RPMI7951 (cell line): ENCODE results near the gene PIEZO1. TPM values are rescaled to one million over a fixed set of nuclear protein-coding genes. Genes with fewer than 3 reads are reported as not detected.

ENCODE experiments used
- DNase-seq: peaks from one replicate; pipeline ENCODE4 v3.0.0-alpha.2; 2012; ENCODE audit warnings: low read depth
- total RNA-seq: library from RNA; depleted of rRNA; stranded (reverse); fragments of >200 nt; shearing (Covaris generic); gene quantifications from 2 replicates; pipeline ENCODE4 v1.2.3, GENCODE V29; 2014

Gene PIEZO1
- total RNA-seq, 1 experiment from 2014 or later: 76.4 TPM

DNA sequence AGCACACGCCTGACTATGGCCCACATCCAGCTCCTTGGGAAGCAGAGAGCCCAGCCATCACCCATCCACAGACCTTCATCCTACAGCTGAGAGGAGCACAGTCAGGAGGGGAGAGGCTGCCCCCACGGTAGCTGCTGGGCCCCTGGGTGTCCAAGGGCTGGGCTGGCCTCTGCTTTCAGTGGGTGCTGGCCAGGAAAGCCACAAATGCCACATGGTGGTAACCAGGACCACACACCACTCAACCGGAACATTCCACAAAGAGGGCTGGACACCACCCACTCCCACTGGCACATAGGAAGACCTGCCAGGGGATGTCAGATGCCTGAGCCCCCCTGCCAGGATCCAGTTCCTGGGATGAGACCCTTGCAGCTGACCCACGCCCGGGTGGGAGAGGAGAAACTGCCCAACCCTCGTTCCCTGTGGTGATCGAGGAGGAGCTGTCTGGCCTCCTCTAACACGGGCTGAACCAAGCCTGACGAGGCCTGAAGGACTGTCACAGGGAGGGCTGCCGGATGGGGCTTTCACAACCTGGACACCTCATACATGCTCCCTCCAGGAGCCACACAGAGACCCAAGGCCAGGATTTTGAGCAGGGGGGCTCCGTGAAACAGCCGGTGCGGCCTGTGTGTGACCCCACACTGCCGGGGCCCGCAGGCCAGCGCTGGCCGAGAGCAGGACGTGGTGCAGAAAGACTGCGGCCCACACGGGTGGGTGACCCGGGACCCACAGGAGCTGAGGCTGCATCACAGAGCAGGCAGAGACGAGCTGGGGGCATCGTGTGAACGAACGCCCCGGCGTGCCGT is 30.7 kb downstream of the PIEZO1 start:
- DNase-seq: no peak

DNA sequence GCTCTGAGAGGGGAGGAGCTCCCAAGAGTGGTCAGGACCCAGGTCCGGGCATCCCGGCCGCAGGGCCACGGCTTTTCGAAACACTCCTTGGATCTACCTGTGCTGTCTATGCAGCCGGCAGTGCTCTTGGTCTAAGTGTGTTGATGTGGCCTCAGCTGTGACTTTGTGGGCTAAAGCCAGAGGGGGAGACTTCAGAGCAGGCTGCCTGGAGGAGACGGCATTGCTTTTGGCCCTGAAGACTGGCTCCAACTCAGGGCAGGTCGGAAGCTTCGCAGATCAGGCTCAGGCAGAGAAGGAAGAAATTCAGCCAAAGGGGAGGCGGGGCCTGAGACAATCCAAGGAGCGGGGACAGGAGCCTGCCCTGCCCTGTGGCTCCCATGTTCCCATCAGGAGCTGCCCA is 31.4 kb downstream of the PIEZO1 start:
- no peak for DNase-seq

DNA sequence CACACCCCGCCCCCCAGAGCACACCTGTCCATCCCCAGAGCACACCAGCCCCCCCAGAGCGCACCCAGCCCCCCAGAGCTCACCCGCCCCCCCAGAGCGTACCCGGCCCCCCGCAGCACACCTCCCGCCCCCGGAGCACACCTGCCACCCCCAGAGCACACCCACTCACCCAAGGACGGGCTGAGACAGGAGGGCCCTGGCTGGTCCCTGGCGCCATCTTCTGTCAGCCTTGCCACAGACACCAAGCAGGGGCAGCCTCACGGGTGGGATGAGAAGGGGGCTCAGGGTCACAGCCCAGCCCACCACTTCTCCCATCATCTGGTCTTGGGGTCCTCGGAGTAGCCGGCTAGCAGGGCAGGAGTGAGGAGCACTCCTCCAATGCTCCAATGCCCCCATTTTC is 31.8 kb downstream of the PIEZO1 start:
- no peak for DNase-seq

DNA sequence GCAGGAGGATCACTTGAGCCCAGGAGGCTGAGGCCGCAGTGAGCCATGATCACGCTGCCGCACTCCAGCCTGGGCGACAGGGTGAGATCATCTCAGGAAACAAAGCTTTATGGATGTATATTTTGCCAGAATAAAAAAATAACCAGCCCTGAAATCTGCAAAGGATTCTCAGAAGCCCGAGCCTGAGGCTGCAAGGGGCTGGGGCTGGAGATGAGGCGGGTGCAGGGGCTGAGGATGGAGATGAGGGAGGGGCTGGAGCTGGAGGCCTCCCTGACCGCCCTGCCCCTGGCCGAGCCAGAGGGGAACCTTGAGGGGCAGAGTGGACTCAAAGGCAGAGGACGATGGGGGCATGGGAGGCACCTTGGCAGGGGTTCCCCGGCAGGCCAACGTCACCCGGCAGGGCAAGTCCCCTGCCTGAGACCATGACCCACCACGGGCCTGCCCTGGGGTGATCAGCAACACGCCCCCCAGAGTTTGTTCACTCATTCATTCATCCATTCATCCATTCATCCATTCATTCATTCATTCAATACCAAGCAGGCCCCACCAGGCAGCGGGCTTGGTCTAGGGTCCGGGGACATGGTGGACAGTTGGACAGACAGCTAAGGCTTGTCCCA is 32.5 kb downstream of the PIEZO1 start:
- DNase-seq: no peak

DNA sequence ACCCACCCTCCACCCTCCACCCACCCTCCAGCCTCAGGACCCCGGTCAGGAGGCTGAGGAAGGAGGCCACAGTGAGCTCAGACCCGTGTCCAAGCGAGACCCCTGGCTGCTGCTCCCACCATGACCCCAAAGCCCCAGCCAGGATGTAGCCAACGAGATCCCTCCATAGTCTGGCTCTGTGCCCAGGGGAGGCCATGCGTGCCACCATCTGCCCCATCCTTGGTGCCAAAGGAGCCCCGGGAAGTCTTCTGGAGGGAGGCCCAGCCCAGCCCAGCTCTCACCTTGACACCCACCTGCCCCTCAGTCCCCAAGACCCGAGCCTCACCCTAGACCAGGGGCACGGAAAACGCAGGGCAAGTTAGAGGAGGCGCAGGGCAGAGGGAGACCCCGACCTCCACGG is 34.2 kb downstream of the PIEZO1 start:
- DNase-seq: no peak

DNA sequence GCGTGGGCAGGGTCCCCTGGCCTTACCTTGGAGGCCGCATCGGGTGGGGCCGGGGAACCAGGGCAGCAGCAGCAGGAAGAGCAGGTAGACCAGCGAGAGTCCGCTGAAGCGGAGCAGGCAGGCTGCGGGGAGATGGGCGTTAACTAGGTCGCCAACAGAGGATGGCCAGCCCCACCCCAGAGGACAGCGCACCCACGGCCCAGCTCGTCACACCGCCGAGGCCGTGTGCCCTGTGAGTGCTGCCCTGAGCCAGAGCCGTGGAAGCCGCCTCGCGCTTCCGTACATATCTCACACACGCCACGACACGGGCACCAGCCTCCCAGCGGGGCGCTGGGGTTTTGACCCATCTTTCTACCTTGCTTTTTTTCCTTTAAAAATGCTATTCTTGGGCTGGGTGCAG is 35.7 kb downstream of the PIEZO1 start:
- no peak for DNase-seq

DNA sequence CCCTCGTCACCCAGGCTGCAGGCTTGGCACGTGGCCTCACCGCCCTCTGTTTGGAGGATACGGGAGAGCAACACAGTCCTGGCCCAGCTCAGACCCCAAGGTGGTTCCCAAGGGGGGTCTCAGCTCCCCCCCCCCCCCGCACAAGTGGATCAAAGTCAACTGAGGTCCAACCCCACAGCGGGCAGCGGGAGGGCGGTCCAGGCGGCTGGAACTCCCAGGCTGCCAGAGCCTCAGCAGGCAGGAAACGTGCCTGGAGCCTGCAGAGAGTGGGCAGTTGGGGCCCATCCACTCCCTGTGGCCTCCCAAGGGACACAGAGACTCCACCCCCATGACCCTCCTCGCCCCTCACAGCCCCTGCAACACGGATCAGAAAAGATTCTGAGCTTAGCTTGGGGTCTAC is 36.7 kb downstream of the PIEZO1 start:
- DNase-seq: no peak

DNA sequence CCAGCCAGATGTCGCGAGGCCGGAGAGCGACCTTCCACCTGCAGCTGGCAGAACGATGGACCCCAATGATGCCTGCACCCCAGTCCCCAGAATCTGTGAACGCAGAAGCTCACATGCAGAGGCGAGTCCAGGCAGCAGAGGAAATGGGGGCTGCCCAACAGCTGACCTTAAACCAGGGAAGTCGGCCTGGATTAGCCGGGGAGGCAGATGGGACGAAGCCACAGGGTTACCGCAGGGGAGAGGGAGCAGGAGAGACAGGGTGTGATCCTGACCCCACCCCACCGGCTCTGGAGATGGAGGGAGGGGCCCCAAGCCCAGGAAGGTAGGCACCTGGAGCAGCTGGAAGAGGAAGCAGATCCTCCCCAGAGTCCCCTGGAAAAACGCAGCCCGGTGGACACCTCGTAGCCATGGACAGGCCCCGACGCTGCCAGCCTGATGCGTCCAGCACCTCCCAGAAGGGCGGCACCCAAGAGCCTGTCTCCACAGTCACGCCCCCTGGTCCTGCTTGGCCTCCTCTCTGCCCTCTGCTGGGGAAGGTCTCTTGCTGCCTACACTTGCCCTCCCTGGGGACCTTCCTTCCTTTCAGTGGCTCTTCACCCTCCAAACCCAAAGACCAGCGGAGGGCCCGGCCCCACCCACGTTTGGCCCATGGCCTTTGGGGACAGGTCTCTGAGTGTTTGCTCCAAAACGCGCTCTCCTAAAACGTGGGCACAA is 37.3 kb downstream of the PIEZO1 start:
- DNase-seq: no peak

DNA sequence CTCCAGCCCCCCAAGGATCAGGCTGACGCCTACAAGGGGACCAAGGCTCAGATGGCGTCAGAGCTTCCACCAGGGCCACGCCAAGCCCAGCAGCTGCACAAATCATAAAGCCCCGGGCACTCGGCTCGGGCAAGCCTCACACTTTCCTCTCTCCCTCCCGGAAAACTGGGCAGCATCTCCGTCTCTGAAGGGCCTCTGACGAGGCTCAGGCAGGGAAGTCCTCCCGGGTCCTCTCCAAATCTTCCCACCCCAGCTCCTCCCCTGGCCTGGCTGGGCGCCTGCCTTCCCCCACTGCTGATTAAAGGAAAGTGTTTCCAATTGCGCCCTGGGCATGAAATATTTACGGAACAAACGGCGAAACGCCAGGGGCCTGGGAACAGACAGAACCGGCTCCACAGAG is 38.5 kb downstream of the PIEZO1 start:
- DNase-seq: no peak

DNA sequence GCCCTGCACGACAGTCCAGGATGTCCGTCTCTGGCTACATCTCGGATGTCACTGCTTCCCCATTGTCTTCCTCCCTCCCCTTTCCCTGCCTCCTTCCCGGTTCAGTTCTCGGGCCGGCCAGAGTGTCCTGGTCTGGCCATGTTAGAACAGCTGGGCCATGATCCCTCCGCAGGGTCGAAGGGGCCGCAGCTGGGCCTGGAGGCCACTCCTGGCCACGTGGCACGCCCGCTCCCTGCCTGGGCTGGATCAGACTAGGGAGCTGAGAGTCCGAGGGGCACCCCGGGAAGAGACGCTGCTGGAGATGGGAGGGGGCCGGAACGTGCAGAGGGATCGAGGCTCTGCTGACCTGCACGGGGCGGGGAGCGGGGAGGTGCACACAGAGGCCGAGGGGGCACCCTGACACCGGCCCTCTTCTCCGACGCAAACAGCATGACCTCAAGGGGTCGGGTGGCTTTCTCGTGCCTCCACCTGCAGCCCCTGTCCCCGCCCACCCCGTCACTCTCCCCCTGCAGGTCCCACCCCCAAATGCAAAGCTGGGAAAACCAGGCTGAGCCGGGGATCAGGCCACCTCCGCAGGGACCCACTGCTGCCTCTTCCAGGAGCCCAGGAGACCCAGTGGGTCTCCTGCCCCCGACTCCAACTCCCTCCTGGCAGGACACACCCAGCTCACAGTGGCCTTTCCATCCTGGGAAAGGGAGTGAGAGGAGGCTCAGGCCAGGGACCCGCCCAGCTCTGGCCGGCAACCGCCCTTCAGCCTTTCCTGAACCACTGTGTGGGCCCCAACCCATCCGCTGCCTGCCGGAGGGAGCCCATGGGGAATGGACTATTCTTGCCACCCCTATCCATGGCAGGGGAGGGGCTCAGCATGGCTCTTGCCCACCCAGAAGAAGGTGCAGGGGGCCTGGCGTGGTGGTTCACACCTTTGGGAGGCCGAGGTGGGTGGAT is 40.2 kb downstream of the PIEZO1 start:
- DNase-seq: no peak

DNA sequence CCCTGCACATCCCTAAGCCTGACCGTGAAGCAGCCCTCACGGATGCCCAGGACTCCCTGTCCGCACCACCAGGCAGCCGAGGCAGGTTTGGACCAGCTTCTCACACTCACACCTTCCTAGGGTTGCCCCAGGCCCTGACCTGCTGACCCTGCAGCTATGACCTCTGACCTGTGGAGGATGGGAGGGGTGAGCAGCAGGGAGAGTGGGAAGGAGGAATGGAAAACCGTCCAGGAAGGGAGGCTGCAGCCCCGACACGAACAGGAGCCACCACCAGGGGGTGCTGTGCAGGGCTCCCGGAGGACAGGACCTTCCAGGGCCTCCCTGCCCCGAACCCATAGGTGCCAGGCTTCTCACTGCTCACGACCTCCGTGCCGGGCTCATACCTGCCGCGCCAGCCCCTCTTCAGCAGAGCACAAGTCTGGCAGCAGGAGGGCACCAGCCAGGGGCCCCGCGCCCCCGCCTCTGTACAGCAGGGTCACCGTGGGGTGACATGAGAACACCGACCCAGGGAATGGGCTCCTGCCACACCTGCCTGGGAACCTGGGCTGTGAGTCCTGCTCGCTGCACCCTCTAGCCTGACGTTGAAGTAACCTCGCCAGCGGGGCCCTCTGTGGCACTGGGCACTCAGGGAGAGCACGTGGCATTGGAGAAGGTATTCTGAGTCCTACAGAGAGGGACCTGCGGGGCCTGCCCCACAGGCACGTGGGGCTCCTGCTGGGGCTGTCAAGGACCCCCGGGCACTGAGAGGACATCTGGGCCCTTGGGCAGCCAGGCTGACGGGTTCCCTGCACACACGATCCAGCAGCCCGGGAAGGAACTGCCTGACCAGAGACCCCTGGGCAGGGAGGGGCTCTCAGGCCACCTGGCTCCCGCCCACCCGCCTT is 41.1 kb downstream of the PIEZO1 start:
- DNase-seq: peak; percentile 52

DNA sequence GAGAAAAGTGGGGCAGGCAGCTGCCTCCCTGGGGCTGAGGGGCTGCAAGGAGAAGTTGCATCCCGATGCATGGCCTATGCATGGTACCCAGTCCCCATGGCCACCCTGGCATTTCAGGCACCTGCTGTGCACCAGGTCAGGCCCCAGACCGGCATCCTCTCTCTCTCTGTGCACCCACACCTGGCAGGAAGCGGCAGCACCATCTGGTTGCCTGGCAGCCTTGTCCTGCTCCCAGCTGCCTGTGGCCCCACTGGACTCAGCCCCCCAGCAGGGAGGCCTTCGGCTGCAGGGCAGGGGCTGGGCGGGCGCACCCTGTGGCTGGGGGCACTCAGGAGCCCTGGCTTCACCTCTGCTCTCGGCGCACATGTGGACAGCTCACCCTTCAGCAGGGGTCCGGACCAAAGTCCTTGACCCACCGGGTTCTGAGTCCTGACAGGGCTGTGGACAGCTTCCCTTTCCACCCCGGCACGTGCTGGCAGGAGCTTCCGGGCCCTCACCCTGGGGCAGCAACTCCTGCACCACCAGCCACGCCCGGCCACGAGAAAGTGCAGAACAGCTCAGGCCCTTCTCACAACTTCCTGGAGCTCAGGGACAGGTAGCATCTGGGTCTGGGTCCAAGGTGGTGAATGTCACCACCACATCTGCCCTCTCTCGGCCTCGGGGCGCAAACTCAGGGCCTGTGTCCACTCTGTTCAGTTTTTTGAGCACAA is 42.0 kb downstream of the PIEZO1 start:
- no peak for DNase-seq

DNA sequence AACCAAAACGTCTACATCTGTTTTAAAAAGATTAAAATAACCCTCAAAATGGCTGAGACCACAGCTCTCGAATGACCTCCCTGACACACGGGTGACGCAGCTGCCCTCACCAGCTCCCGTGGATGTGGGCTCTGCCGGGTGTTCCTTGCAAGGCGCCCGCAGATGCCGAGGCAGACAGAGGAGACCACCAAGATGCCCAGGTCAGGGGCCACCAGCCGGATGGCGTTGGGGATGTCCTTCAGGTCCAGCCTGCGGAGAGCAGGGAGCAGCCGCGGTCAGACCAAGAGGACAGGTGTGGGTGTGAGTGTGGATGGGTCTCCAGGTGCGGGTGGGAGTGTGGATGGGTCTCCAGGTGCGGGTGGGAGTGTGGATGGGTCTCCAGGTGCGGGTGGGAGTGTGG is 43.7 kb downstream of the PIEZO1 start:
- DNase-seq: no peak

DNA sequence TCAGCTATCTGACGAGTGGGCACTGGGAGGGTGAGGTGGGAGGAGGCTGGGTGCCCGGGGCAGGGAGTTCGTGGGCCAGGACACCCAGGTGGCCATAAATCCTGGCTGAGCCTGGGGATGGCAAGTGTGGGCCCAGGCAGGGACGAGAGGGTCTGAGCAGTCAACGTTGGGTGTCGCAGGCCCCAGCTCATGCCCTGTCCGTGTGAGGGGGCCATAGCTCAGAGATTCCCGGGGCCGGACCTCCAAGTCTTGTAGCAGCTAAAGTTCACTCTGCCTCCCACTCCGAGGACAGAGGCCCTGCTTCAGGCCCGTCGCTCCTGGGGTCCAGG is 44.3 kb downstream of the PIEZO1 start:
- no peak for DNase-seq

DNA sequence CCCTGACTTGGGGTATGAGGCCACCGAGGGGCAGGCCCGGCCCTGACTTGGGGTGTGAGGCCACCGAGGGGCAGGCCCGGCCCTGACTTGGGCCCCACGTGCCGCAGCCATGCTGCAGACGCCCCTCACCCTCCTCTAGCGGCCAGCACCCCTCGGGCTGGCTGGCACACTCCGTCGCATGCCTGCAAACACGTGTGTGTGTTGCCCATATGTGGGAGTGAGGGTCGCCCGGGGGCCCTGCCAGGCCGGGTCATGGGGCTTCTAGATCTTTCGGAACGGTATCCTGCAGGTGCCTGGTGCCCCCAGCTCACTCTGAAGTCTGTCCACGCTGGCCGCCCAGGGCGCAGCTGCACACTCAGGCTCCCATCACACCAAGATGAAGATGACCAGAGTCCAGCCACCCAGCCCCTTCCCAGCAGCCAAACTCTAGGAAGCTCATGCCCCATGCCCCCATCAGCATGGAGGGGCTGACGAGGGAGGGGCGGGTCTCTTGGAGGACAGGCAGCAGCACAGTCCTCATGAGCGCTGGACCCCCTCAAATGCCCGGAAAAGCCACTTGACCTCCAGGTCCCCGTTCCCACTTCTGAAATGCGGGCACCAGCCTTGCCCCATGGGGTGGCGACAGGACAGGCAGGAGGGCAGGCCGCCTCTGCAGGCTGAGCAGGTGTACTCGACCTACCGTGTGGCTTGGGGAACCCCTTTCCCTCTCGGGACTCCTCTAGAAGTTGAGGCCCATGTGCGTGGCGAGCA is 44.9 kb downstream of the PIEZO1 start:
- no peak for DNase-seq

DNA sequence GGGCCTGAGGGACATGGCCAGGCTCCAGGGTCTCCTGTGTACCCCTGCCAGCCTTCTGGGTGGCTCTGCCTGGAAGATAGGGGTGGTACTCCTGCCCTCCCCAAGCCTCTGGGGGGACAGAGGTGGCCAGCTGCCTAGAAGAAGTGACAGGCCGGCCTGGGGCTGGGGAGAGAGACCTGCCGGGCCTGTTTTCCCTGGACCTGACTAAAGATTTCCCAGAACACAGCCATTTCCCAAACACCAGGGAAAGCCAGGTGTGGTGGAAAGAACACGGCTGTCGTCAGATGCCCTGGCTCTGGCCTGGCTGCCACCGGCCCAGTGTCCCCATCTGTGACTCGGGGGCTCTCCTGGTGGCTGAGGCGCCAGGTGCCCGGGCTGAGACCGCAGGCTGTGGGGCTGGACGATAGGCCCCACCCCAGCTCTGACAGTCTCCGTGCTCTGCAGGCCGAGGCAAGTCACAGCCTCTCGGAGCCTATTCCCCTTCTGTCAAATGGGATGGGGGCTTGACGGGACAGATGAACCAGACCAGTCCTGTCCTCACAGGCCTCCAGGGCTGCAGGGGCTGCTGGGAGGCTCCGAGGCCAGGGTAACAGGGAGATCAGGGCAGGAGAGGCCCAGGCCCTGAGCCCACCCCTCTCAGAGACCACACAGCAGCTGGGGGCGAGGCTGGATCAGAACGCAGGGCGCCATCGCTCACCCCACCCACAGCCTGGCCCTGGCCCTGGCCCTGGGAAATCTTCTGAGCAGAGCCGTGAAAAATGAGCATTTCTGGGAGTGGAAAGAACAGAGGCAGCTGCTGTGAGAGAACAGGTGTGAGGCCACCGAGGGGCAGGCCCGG is 45.7 kb downstream of the PIEZO1 start:
- DNase-seq: no peak

DNA sequence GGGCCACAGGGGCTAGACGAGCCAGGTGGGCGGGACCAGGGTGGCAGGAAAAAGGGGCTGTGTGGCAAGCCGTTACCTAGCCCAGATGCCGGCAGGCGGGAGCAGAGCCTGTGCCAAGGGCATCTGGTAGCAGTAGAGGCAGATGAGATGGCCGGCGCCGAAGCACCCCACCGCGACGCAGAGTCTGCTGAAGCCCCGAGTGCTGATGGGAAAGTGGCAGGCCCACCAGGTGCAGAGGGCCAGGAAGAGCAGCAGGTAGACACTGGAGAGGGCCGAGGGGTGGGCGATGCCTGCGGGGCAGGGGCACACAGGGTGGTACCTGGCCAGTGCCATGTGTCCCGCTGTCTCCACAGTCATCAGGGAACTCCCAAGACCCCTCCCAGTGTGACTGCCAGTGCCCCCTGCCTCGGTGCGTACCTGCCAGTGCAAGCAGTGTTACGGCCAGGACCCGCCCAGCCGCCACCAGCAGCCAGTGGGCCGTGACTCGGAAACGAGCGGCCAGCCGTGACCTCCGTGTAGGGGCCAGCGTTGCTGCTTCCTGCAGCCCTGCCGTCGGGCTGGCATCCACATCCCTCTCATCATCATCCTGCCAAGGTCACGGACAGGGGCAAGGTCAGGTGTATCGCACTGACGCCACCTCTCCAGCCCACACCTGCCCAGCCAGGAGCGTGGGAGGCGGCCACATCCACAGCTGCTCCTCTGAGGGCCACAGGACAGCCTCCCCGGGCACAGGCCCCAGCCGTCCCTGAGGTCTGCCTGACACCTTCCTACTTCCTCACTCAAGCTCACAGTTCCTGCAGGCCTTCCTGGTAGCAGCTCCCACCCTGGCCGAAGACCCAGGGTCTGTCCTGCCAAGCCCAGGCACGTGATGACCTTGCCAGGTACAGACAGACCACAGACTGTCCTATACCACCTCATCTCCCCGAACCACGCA is 46.6 kb downstream of the PIEZO1 start:
- DNase-seq: no peak
